ENCODE data around the gene MAP1LC3C. TPM values are rescaled to one million over a fixed set of nuclear protein-coding genes. Genes with fewer than 3 reads are reported as not detected.

MAP1LC3C gene
- 10 to 100 TPM in 1 of 4 donors, 1 to 10 TPM in 2, not detected in 1; 4.5 to 17.6 (median 8.3) TPM for total RNA-seq

GRCh38 chr1:241999026-241999425 is at the start of gene MAP1LC3C:
MAP1LC3C (minus strand) TSS chr1:241999098; CDS start chr1:241999008, 90 bp downstream.
- H3K27ac ChIP-seq = no peak within 1 kb of the TSS

GRCh38 chr1:242043165-242043564 is 44.3 kb upstream of the MAP1LC3C start:
- no peaks in the 10 kb centered on the region for H3K4me1 ChIP-seq
- TF ChIP-seq CTCF (IDR thresholded peaks at IDR 0.05) = no peak
- no peak for TF ChIP-seq POLR2A (IDR thresholded peaks at IDR 0.05)
- H3K27me3 ChIP-seq = no peaks in the 10 kb centered on the region
- DNase-seq = no peak
- no peaks in the 10 kb centered on the region for H3K36me3 ChIP-seq
- peaks cover 0 to 4% (median 0%) of the 10 kb centered on the region in 4 donors for H3K9me3 ChIP-seq
- H3K27ac ChIP-seq = no peak overlapping the region
- no peak overlapping the region for H3K4me3 ChIP-seq

More at GRCh38 chr1:241999026-241999425, at the start of gene MAP1LC3C:
- no peak for TF ChIP-seq POLR2A (IDR thresholded peaks at IDR 0.05)
- TF ChIP-seq CTCF (IDR thresholded peaks at IDR 0.05) = no peak
- no peak for DNase-seq
- Histone ChIP-seq H3K9me3 (no peaks in the 10 kb centered on the region), H3K4me3 (peak within 1 kb of the TSS in 3 of 4 donors; percentile 21 to 37 (median 25)), H3K4me1 (peaks cover 0 to 8% (median 0%) of the 10 kb centered on the region in 4 donors), H3K27me3 (no peaks in the 10 kb centered on the region), H3K36me3 (no peaks in the 10 kb centered on the region)

- H3K4me3 ChIP-seq = no peak overlapping the region
- no peak overlapping the region for H3K27ac ChIP-seq
- no peaks in the 10 kb centered on the region for H3K9me3 ChIP-seq
- TF ChIP-seq CTCF (IDR thresholded peaks at IDR 0.05) = no peak
- no peak for TF ChIP-seq POLR2A (IDR thresholded peaks at IDR 0.05)
- H3K36me3 ChIP-seq = no peaks in the 10 kb centered on the region
- H3K27me3 ChIP-seq = no peaks in the 10 kb centered on the region
- no peak for DNase-seq
- no peaks in the 10 kb centered on the region for H3K4me1 ChIP-seq
Measured at GRCh38 chr1:242034392-242034791, 35.5 kb upstream of the MAP1LC3C start.

- Histone ChIP-seq H3K27ac (no peak overlapping the region), H3K4me3 (no peak overlapping the region), H3K9me3 (no peaks in the 10 kb centered on the region), H3K27me3 (no peaks in the 10 kb centered on the region), H3K36me3 (no peaks in the 10 kb centered on the region), H3K4me1 (no peaks in the 10 kb centered on the region)
- DNase-seq = no peak
- TF ChIP-seq POLR2A (IDR thresholded peaks at IDR 0.05) (no peak), CTCF (IDR thresholded peaks at IDR 0.05) (no peak)
Measured at GRCh38 chr1:242033447-242033846, 34.5 kb upstream of the MAP1LC3C start.

- H3K4me3 ChIP-seq = no peak overlapping the region
- no peak overlapping the region for H3K27ac ChIP-seq
- H3K36me3 ChIP-seq = no peaks in the 10 kb centered on the region
- TF ChIP-seq POLR2A (IDR thresholded peaks at IDR 0.05) = no peak
- TF ChIP-seq CTCF (IDR thresholded peaks at IDR 0.05) = no peak
- H3K4me1 ChIP-seq = no peaks in the 10 kb centered on the region
- no peaks in the 10 kb centered on the region for H3K27me3 ChIP-seq
- no peaks in the 10 kb centered on the region for H3K9me3 ChIP-seq
- no peak for DNase-seq
Measured at GRCh38 chr1:242030071-242030470, 31.2 kb upstream of the MAP1LC3C start.

GRCh38 chr1:242025681-242026080 is 26.8 kb upstream of the MAP1LC3C start:
- no peaks in the 10 kb centered on the region for H3K4me1 ChIP-seq
- H3K27me3 ChIP-seq = no peaks in the 10 kb centered on the region
- H3K9me3 ChIP-seq = no peaks in the 10 kb centered on the region
- H3K36me3 ChIP-seq = no peaks in the 10 kb centered on the region
- DNase-seq = no peak
- no peak overlapping the region for H3K4me3 ChIP-seq
- no peak for TF ChIP-seq CTCF (IDR thresholded peaks at IDR 0.05)
- TF ChIP-seq POLR2A (IDR thresholded peaks at IDR 0.05) = no peak
- H3K27ac ChIP-seq = no peak overlapping the region

Data from Peyer's patch (tissue), 4 donors.